ENCODE results near the gene SIVA1.

Gene SIVA1

GRCh38 chr14:104789752-104790743, 37.1 kb downstream of the SIVA1 start:
- no peak for ATAC-seq

GRCh38 chr14:104791425-104791824, 38.5 kb downstream of the SIVA1 start:
- no peak for ATAC-seq
- TF ChIP-seq ZNF565 (CRISPR knock-in tag; conservative IDR thresholded peaks at IDR 0.05; ENCODE audit: low read depth): no peak
- TF ChIP-seq TSHZ2 (CRISPR knock-in tag; IDR thresholded peaks at IDR 0.05): no peak
- TF ChIP-seq PPARA (CRISPR knock-in tag; IDR thresholded peaks at IDR 0.05; ENCODE audit: borderline replicate concordance): no peak
- TF ChIP-seq PATZ1 (CRISPR knock-in tag; IDR thresholded peaks at IDR 0.05; ENCODE audit: borderline replicate concordance): no peak
- no peak for TF ChIP-seq ISL1 (CRISPR knock-in tag; IDR thresholded peaks at IDR 0.05)
- TF ChIP-seq ZFP3 (CRISPR knock-in tag; IDR thresholded peaks at IDR 0.05): peak; percentile 98
- no peak for TF ChIP-seq POU6F1 (CRISPR knock-in tag; IDR thresholded peaks at IDR 0.05; ENCODE audit: borderline replicate concordance, low read depth)

More at GRCh38 chr14:104789752-104790743, 37.1 kb downstream of the SIVA1 start:
- TF ChIP-seq ARNTL (CRISPR knock-in tag; IDR thresholded peaks at IDR 0.05; ENCODE audit: borderline replicate concordance, low read depth) (no peak), TSHZ2 (CRISPR knock-in tag; IDR thresholded peaks at IDR 0.05) (no peak), POU6F1 (CRISPR knock-in tag; IDR thresholded peaks at IDR 0.05; ENCODE audit: borderline replicate concordance, low read depth) (no peak), CREB5 (CRISPR knock-in tag; IDR thresholded peaks at IDR 0.05; ENCODE audit: low read depth) (no peak), ZC3H10 (CRISPR knock-in tag; IDR thresholded peaks at IDR 0.05) (no peak), TCF4 (CRISPR knock-in tag; IDR thresholded peaks at IDR 0.05; ENCODE audit: borderline replicate concordance) (no peak), ZNF8 (CRISPR knock-in tag; IDR thresholded peaks at IDR 0.05) (no peak), ESRRG (CRISPR knock-in tag; IDR thresholded peaks at IDR 0.05) (no peak), ZFP3 (CRISPR knock-in tag; IDR thresholded peaks at IDR 0.05) (no peak), PATZ1 (CRISPR knock-in tag; IDR thresholded peaks at IDR 0.05; ENCODE audit: borderline replicate concordance) (no peak), SNAI2 (CRISPR knock-in tag; IDR thresholded peaks at IDR 0.05) (no peak), ZNF70 (CRISPR knock-in tag; IDR thresholded peaks at IDR 0.05) (no peak), RARB (CRISPR knock-in tag; IDR thresholded peaks at IDR 0.05) (no peak)

Measured in SK-N-SH treated with all-trans-retinoic acid at 6 μM for 48 hours (cell line).